CD14-positive monocyte (primary cell): ENCODE data around the gene UBE2G2. TPM values are rescaled to one million over a fixed set of nuclear protein-coding genes. Genes with fewer than 3 reads are reported as not detected.

Experiments
- DNase-seq, 3 donors: peaks; one replicate each; pipeline ENCODE4 v3.0.0-alpha.2; 2011 to 2022
- H2AFZ ChIP-seq: 2 replicates; pipeline ENCODE4 v1.6.0; 2012; ENCODE audit warnings: mild to moderate bottlenecking, low read depth, low read length, inconsistent platforms; ENCODE audit not compliant: insufficient read depth, poor library complexity, severe bottlenecking
- H3K27ac ChIP-seq, 2 donors: 1 replicate in 1 of 2; 2 replicates in 1 of 2; pipeline ENCODE4 v1.5.1; 2012 to 2013; ENCODE audit warnings: low read length in 2 of 2, control low read depth in 1 of 2, inconsistent platforms in 1 of 2, low read depth in 1 of 2, mild to moderate bottlenecking in 1 of 2
- H3K27me3 ChIP-seq, 2 donors: one replicate each; pipeline versions ENCODE4 v1.6.0 to v1.6.1; 2011 to 2013; ENCODE audit warnings: low read length in 2 of 2; ENCODE audit not compliant: control insufficient read depth in 2 of 2, insufficient read depth in 2 of 2
- H3K36me3 ChIP-seq, 2 donors: replicated peaks in 1 of 2; 1 replicate in 1 of 2; 2 replicates in 1 of 2; pipeline versions ENCODE4 v1.5.1 to v1.6.1; 2012 to 2013; ENCODE audit warnings: low read length in 2 of 2, control low read depth in 1 of 2, inconsistent platforms in 1 of 2, mild to moderate bottlenecking in 1 of 2; ENCODE audit not compliant: insufficient read depth in 2 of 2, control insufficient read depth in 1 of 2
- H3K4me1 ChIP-seq, 2 donors: 1 replicate in 1 of 2; 2 replicates in 1 of 2; pipeline versions ENCODE4 v1.5.1 to v1.6.1; 2012 to 2013; ENCODE audit warnings: low read length in 2 of 2, control low read depth in 1 of 2, inconsistent platforms in 1 of 2, mild to moderate bottlenecking in 1 of 2, moderate library complexity in 1 of 2; ENCODE audit not compliant: insufficient read depth in 2 of 2, control insufficient read depth in 1 of 2
- H3K4me2 ChIP-seq: replicated peaks from 2 replicates; pipeline ENCODE3; 2012; ENCODE audit warnings: low read length, moderate library complexity, mild to moderate bottlenecking; ENCODE audit not compliant: poor library complexity, severe bottlenecking; ENCODE audit errors: extremely low read depth
- H3K4me3 ChIP-seq, 3 experiments: fragments of 200-600 bp in 1 of 3; sonication (generic) in 1 of 3; replicated peaks in 1 of 3; 1 replicate in 2 of 3; 2 replicates in 1 of 3; pipeline ENCODE4 v1.5.1; 2011 to 2013; ENCODE audit warnings: low read length in 3 of 3, mild to moderate bottlenecking in 3 of 3, control low read depth in 2 of 3, low read depth in 2 of 3, inconsistent platforms in 1 of 3, moderate library complexity in 1 of 3
- H3K79me2 ChIP-seq: 2 replicates; pipeline ENCODE4 v1.6.0; 2012; ENCODE audit warnings: mild to moderate bottlenecking, control low read depth, inconsistent platforms, low read length, moderate library complexity; ENCODE audit not compliant: insufficient read depth
- H3K9ac ChIP-seq: 2 replicates; pipeline ENCODE4 v1.6.0; 2017; ENCODE audit warnings: low read length, mild to moderate bottlenecking; ENCODE audit not compliant: insufficient read depth, poor library complexity, severe bottlenecking
- H3K9me3 ChIP-seq, 2 donors: replicated peaks in 1 of 2; 1 replicate in 1 of 2; 2 replicates in 1 of 2; pipeline versions ENCODE4 v1.5.1 to v1.6.1; 2012 to 2013; ENCODE audit warnings: low read length in 2 of 2, control low read depth in 1 of 2; ENCODE audit not compliant: control insufficient read depth in 1 of 2, insufficient read depth in 1 of 2
- H4K20me1 ChIP-seq: 2 replicates; pipeline ENCODE4 v1.6.0; 2012; ENCODE audit warnings: mild to moderate bottlenecking, low read length, control low read depth, moderate library complexity; ENCODE audit not compliant: insufficient read depth
- H3K27ac Mint-ChIP-seq, 7 donors: one replicate each; pipeline ENCODE4 v1.8.0; 2020; ENCODE audit warnings: mild to moderate bottlenecking in 7 of 7, mixed read lengths in 7 of 7, moderate library complexity in 6 of 7, inconsistent platforms in 2 of 7
- H3K27me3 Mint-ChIP-seq, 3 donors: one replicate each; pipeline ENCODE4 v1.8.0; 2021 to 2022; ENCODE audit warnings: low read depth in 3 of 3, mild to moderate bottlenecking in 3 of 3, mixed read lengths in 3 of 3, moderate library complexity in 3 of 3, inconsistent platforms in 1 of 3
- H3K36me3 Mint-ChIP-seq, 2 donors: one replicate each; pipeline ENCODE4 v1.8.0; 2020; ENCODE audit warnings: mixed read lengths in 2 of 2, inconsistent platforms in 1 of 2, mild to moderate bottlenecking in 1 of 2
- H3K4me1 Mint-ChIP-seq: one replicate; pipeline ENCODE4 v1.8.0; 2020; ENCODE audit warnings: mild to moderate bottlenecking, mixed read lengths
- H3K4me3 Mint-ChIP-seq, 2 donors: one replicate each; pipeline ENCODE4 v1.8.0; 2020; ENCODE audit warnings: mild to moderate bottlenecking in 2 of 2, mixed read lengths in 2 of 2, moderate library complexity in 1 of 2
- H3K9me3 Mint-ChIP-seq, 7 donors: one replicate each; pipeline ENCODE4 v1.8.0; 2020 to 2022; ENCODE audit warnings: mixed read lengths in 7 of 7, mild to moderate bottlenecking in 6 of 7, moderate library complexity in 6 of 7, inconsistent platforms in 2 of 7
- WGBS: methylation state at CpG from one replicate; pipeline ENCODE4 v1.1.5; 2013; ENCODE audit warnings: missing lambda C conversion rate; ENCODE audit not compliant: insufficient coverage; 5-methylcytosine and 5-hydroxymethylcytosine counted together
- intact Hi-C, 2 donors: fragments of 100-400 bp; cut with micrococcal nuclease; formaldehyde crosslinking; loops; one replicate each; pipeline versions ENCODE4 v1.15.0 to v1.15.1; 2023
- polyA plus RNA-seq, 3 donors: library from polyadenylated mRNA; depleted of rRNA in 1 of 3; unstranded in 2 of 3; stranded (reverse) in 1 of 3; fragments of 300-500 nt in 2 of 3; fragments of >200 nt in 1 of 3; fragmentation: Illumina TruSeq in 2 of 3; gene quantifications; 1 replicate in 2 of 3; 2 replicates in 1 of 3; pipeline ENCODE4 v1.2.3, GENCODE V29; 2012 to 2021
- TF ChIP-seq, protein P1 (sequence below): fragments of 200-600 bp; IDR thresholded peaks from one replicate; pipeline ENCODE4 v1.8.0; 2022; ENCODE audit warnings: antibody characterized with exemption, mild to moderate bottlenecking

UBE2G2 gene
- polyA plus RNA-seq, 3 donors, result 22.5 to 123 (median 31.0) TPM

GRCh38 chr21:44760376-44760775 lies 41.2 kb downstream of the UBE2G2 start:
- DNase-seq, result no peak
- H3K9me3 Mint-ChIP-seq, result peaks cover 0 to 7% (median 0%) of the 10 kb centered on the region in 7 donors
- no peak overlapping the region for H3K4me2 ChIP-seq
- no peaks in the 10 kb centered on the region for H4K20me1 ChIP-seq
- H3K9ac ChIP-seq, result no peak overlapping the region
- no peaks in the 10 kb centered on the region for H3K9me3 ChIP-seq
- no peaks in the 10 kb centered on the region for H3K4me1 ChIP-seq
- intact Hi-C loops, result no loop called here
- TF ChIP-seq, protein P1, sequence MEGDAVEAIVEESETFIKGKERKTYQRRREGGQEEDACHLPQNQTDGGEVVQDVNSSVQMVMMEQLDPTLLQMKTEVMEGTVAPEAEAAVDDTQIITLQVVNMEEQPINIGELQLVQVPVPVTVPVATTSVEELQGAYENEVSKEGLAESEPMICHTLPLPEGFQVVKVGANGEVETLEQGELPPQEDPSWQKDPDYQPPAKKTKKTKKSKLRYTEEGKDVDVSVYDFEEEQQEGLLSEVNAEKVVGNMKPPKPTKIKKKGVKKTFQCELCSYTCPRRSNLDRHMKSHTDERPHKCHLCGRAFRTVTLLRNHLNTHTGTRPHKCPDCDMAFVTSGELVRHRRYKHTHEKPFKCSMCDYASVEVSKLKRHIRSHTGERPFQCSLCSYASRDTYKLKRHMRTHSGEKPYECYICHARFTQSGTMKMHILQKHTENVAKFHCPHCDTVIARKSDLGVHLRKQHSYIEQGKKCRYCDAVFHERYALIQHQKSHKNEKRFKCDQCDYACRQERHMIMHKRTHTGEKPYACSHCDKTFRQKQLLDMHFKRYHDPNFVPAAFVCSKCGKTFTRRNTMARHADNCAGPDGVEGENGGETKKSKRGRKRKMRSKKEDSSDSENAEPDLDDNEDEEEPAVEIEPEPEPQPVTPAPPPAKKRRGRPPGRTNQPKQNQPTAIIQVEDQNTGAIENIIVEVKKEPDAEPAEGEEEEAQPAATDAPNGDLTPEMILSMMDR, result no peak
- no peak overlapping the region for H3K4me3 Mint-ChIP-seq
- H3K27me3 ChIP-seq, result no peaks in the 10 kb centered on the region
- no peaks in the 10 kb centered on the region for H3K79me2 ChIP-seq
- no peaks in the 10 kb centered on the region for H3K4me1 Mint-ChIP-seq
- no peaks in the 10 kb centered on the region for H3K36me3 Mint-ChIP-seq
- H3K27ac Mint-ChIP-seq, result no peak overlapping the region
- no peak overlapping the region for H3K4me3 ChIP-seq
- H3K27ac ChIP-seq, result no peak overlapping the region
- H3K27me3 Mint-ChIP-seq, result peaks cover 0 to 2% (median 1%) of the 10 kb centered on the region in 3 donors
- 91% methylated on average over 8 of the region's 9 CpGs for WGBS
- H2AFZ ChIP-seq, result no peak overlapping the region
- no peaks in the 10 kb centered on the region for H3K36me3 ChIP-seq

- H3K4me2 ChIP-seq, result no peak overlapping the region
- no peak overlapping the region for H3K4me3 Mint-ChIP-seq
- H3K79me2 ChIP-seq, result no peaks in the 10 kb centered on the region
- intact Hi-C loops, result no loop called here
- peaks cover 0 to 2% (median 1%) of the 10 kb centered on the region in 3 donors for H3K27me3 Mint-ChIP-seq
- no peaks in the 10 kb centered on the region for H4K20me1 ChIP-seq
- H3K9ac ChIP-seq, result no peak overlapping the region
- H3K4me1 ChIP-seq, result no peaks in the 10 kb centered on the region
- H3K27me3 ChIP-seq, result no peaks in the 10 kb centered on the region
- H3K9me3 ChIP-seq, result no peaks in the 10 kb centered on the region
- TF ChIP-seq, protein P1, result no peak
- no peak overlapping the region for H3K27ac Mint-ChIP-seq
- no peak for DNase-seq
- no peak overlapping the region for H3K4me3 ChIP-seq
- no peak overlapping the region for H2AFZ ChIP-seq
- no peaks in the 10 kb centered on the region for H3K36me3 ChIP-seq
- WGBS, result 86% methylated on average over 20 of the region's 22 CpGs
- H3K9me3 Mint-ChIP-seq, result peaks cover 0 to 7% (median under 1%) of the 10 kb centered on the region in 7 donors
- no peaks in the 10 kb centered on the region for H3K4me1 Mint-ChIP-seq
- no peak overlapping the region for H3K27ac ChIP-seq
- no peaks in the 10 kb centered on the region for H3K36me3 Mint-ChIP-seq
Measured at GRCh38 chr21:44759628-44760285, 41.9 kb downstream of the UBE2G2 start.
